ENCODE measurements around the gene TRABD2B. TPM values are rescaled to one million over a fixed set of nuclear protein-coding genes. Genes with fewer than 3 reads are reported as not detected.

Gene TRABD2B
- total and polyA plus RNA-seq, 2 donors (not counting 3 experiments of a cell fraction or from before 2014, with no cell fraction given), result not detected

- no peaks in the 10 kb centered on the region for H3K36me3 ChIP-seq (ENCODE audit: control insufficient read depth in 2 of 2, extremely low read depth in 1 of 2, insufficient read depth in 2 of 2, low read length in 2 of 2)
- CTCF ChIA-PET, result no interaction called here
- BruUV-seq (replicated peaks), result no TSS peak
- dilution Hi-C loops (cut with MboI; ENCODE audit: extremely low pct_ligation_motif_present, low sequenced_read_pairs), result no loop called here
- no peak overlapping the region for H2AFZ ChIP-seq (ENCODE audit: low read depth, low read length)
- no peaks in the 10 kb centered on the region for H3K4me1 ChIP-seq (ENCODE audit: control insufficient read depth, extremely low read depth, insufficient read depth, low read length)
- no peaks in the 10 kb centered on the region for H3K27me3 ChIP-seq (ENCODE audit: control insufficient read depth in 2 of 2, insufficient read depth in 2 of 2, low read length in 2 of 2)
- H4K20me1 ChIP-seq (replicated peaks; ENCODE audit: control insufficient read depth, extremely low read depth, insufficient read depth, low read length), result no peaks in the 10 kb centered on the region
- DNase-seq (ENCODE audit: low read depth, low spot score) (no peak), FAIRE-seq (no peak)
- no peaks in the 10 kb centered on the region for H3K79me2 ChIP-seq (ENCODE audit: control insufficient read depth, insufficient read depth, low read length)
- H3K4me3 ChIP-seq (replicated peaks in 1 of 3; ENCODE audit: insufficient read depth in 1 of 3, low read depth in 1 of 3, low read length in 3 of 3), result no peak overlapping the region
- intact Hi-C loops (cut with micrococcal nuclease), result no loop called here
- H3K9me3 ChIP-seq (replicated peaks; ENCODE audit: control insufficient read depth, insufficient read depth, low read length), result no peaks in the 10 kb centered on the region
- POLR2A ChIA-PET, result no interaction called here
- no peak overlapping the region for H3K4me2 ChIP-seq (ENCODE audit: insufficient read depth, low read length)
- H3K27ac ChIP-seq (ENCODE audit: insufficient read depth, low read depth, low read length), result no peak overlapping the region
- H3K9ac ChIP-seq (replicated peaks; ENCODE audit: extremely low read depth, insufficient read depth, low read length), result no peak overlapping the region
- no peak for TF ChIP-seq JUN (IDR thresholded peaks at IDR 0.05; ENCODE audit: borderline replicate concordance, insufficient read depth, insufficient read length, low read depth)
- no peak for TF ChIP-seq MAX (IDR thresholded peaks at IDR 0.05; ENCODE audit: insufficient read depth, insufficient read length)
- TF ChIP-seq, protein P1, sequence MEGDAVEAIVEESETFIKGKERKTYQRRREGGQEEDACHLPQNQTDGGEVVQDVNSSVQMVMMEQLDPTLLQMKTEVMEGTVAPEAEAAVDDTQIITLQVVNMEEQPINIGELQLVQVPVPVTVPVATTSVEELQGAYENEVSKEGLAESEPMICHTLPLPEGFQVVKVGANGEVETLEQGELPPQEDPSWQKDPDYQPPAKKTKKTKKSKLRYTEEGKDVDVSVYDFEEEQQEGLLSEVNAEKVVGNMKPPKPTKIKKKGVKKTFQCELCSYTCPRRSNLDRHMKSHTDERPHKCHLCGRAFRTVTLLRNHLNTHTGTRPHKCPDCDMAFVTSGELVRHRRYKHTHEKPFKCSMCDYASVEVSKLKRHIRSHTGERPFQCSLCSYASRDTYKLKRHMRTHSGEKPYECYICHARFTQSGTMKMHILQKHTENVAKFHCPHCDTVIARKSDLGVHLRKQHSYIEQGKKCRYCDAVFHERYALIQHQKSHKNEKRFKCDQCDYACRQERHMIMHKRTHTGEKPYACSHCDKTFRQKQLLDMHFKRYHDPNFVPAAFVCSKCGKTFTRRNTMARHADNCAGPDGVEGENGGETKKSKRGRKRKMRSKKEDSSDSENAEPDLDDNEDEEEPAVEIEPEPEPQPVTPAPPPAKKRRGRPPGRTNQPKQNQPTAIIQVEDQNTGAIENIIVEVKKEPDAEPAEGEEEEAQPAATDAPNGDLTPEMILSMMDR (IDR thresholded peaks at IDR 0.05; ENCODE audit: extremely low read depth in 1 of 2, insufficient read depth in 1 of 2, low read depth in 1 of 2, low read length in 2 of 2), result no peak
- TF ChIP-seq GATA2 (IDR thresholded peaks at IDR 0.05; ENCODE audit: insufficient read depth, insufficient read length, low read depth, low read length), result no peak
- TF ChIP-seq POLR2AphosphoS5 (IDR thresholded peaks at IDR 0.05; ENCODE audit: insufficient read depth, low read depth, low read length), result no peak
- no peak for TF ChIP-seq MYC (IDR thresholded peaks at IDR 0.05; ENCODE audit: low read depth, low read length)
- TF ChIP-seq POLR2A (IDR thresholded peaks at IDR 0.05; ENCODE audit: low read depth, low read length), result no peak
- no peak for TF ChIP-seq EZH2 (IDR thresholded peaks at IDR 0.05; ENCODE audit: borderline replicate concordance, low read depth, low read length, severe bottlenecking)
- no peak for TF ChIP-seq FOS (IDR thresholded peaks at IDR 0.05; ENCODE audit: borderline replicate concordance, insufficient read depth, low read length)
- no peaks in the 10 kb centered on the region for H3K9me1 ChIP-seq (replicated peaks; ENCODE audit: control insufficient read depth, extremely low read depth, insufficient read depth, low read length)
Observed at GRCh38 chr1:47817861-47818260, 179.3 kb downstream of the TRABD2B start.
